ENCODE data around the gene COX6A2. TPM values are rescaled to one million over a fixed set of nuclear protein-coding genes. Genes with fewer than 3 reads are reported as not detected.
"Not testable (repeated sequence)": the region's sequence is repeated elsewhere in the genome, so short reads cannot be mapped to it uniquely, and the experiment has no call there.

Gene COX6A2
- total and polyA plus RNA-seq, 2 experiments from 2014 or later: not detected

- DNase-seq: no peak
- Histone ChIP-seq H3K9me2 (ENCODE audit: insufficient read depth) (no peaks in the 10 kb centered on the region), H3K4me2 (ENCODE audit: unreplicated experiment) (peak overlapping the region; percentile 49), H4K20me1 (ENCODE audit: insufficient read depth) (no peaks in the 10 kb centered on the region), H3K9ac (peak overlapping the region; percentile 33; the same call in 1 of the 2 replicates), H2AFZ (0 out of 2 replicates have a peak overlapping the region, but pooled peaks have one; percentile 3), H3K36me3 (ENCODE audit: low read depth) (no peaks in the 10 kb centered on the region), H3K27ac (no peak overlapping the region), H3K4me3 (no peak overlapping the region), H3K27me3 (replicated peaks; ENCODE audit: insufficient read depth) (no peaks in the 10 kb centered on the region), H3K9me3 (ENCODE audit: low read depth) (no peaks in the 10 kb centered on the region), H3K4me1 (ENCODE audit: insufficient read depth) (peaks cover 40% of the 10 kb centered on the region), H3K79me2 (ENCODE audit: insufficient read depth) (peaks cover 29% of the 10 kb centered on the region), H3F3A (ENCODE audit: insufficient read depth) (peaks cover 33% of the 10 kb centered on the region)
- 77 to 84% methylated on average over 5 of the region's 5 CpGs for WGBS, 2 experiments (ENCODE audit: low coverage in 1 of 2, low lambda C conversion rate in 2 of 2, missing lambda C conversion rate in 2 of 2)
- in situ Hi-C loops (cut with MboI): no loop called here
- no peak for TF ChIP-seq EZH2 (IDR thresholded peaks at IDR 0.05; ENCODE audit: insufficient read depth, poor library complexity, severe bottlenecking)
- no peak for TF ChIP-seq EZH2phosphoT487 (IDR thresholded peaks at IDR 0.05; ENCODE audit: insufficient read depth, low read depth)
Measured at GRCh38 chr16:31451201-31451600, 23.0 kb upstream of the COX6A2 start.

GRCh38 chr16:31445931-31446330 lies 17.8 kb upstream of the COX6A2 start:
- not testable (repeated sequence) for H3K9ac ChIP-seq; H3K9me2 ChIP-seq (ENCODE audit: insufficient read depth)

GRCh38 chr16:31441956-31442355 lies 13.8 kb upstream of the COX6A2 start:
- DNase-seq: peak; percentile 14
- Histone ChIP-seq H3F3A (ENCODE audit: insufficient read depth) (peaks cover 20% of the 10 kb centered on the region), H3K4me1 (ENCODE audit: insufficient read depth) (no peaks in the 10 kb centered on the region), H3K27me3 (replicated peaks; ENCODE audit: insufficient read depth) (no peaks in the 10 kb centered on the region), H3K9me3 (ENCODE audit: low read depth) (no peaks in the 10 kb centered on the region), H3K27ac (no peak overlapping the region), H3K4me2 (ENCODE audit: unreplicated experiment) (peak overlapping the region; percentile 85), H4K20me1 (ENCODE audit: insufficient read depth) (no peaks in the 10 kb centered on the region), H3K36me3 (ENCODE audit: low read depth) (no peaks in the 10 kb centered on the region), H3K9ac (peak overlapping the region; percentile 83), H3K9me2 (ENCODE audit: insufficient read depth) (no peaks in the 10 kb centered on the region), H3K4me3 (peak overlapping the region; percentile 82), H3K79me2 (ENCODE audit: insufficient read depth) (no peaks in the 10 kb centered on the region), H2AFZ (peak overlapping the region; percentile 88; the same call in 1 of the 2 replicates)
- in situ Hi-C loops (cut with MboI): loop anchor here (10.0 to 25.0 kb wide), 2 partner anchors 237 to 455 kb away; partner anchors contain the start of genes HSD3B7 and PYCARD
- TF ChIP-seq EZH2 (IDR thresholded peaks at IDR 0.05; ENCODE audit: insufficient read depth, poor library complexity, severe bottlenecking) (no peak), EZH2phosphoT487 (IDR thresholded peaks at IDR 0.05; ENCODE audit: insufficient read depth, low read depth) (no peak)
- WGBS, 2 experiments (ENCODE audit: low coverage in 1 of 2, low lambda C conversion rate in 2 of 2, missing lambda C conversion rate in 2 of 2): 43 to 55% methylated on average over 27 to 34 of the region's 34 CpGs

More at GRCh38 chr16:31445931-31446330, 17.8 kb upstream of the COX6A2 start:
- in situ Hi-C loops (cut with MboI): loop anchor here (10.0 to 25.0 kb wide), 2 partner anchors 241 to 459 kb away; partner anchors contain the start of genes HSD3B7 and PYCARD
- not testable (repeated sequence) for H3K79me2 ChIP-seq (ENCODE audit: insufficient read depth); H3K4me2 ChIP-seq (ENCODE audit: unreplicated experiment); H2AFZ ChIP-seq; H3K4me1 ChIP-seq (ENCODE audit: insufficient read depth); H3K27ac ChIP-seq; H3K9me3 ChIP-seq (ENCODE audit: low read depth); H3K27me3 ChIP-seq (replicated peaks; ENCODE audit: insufficient read depth); H3F3A ChIP-seq (ENCODE audit: insufficient read depth); DNase-seq; H3K36me3 ChIP-seq (ENCODE audit: low read depth); H4K20me1 ChIP-seq (ENCODE audit: insufficient read depth); H3K4me3 ChIP-seq
- WGBS, 2 experiments (ENCODE audit: low coverage in 1 of 2, low lambda C conversion rate in 2 of 2, missing lambda C conversion rate in 2 of 2): 63 to 65% methylated on average over 6 of the region's 6 CpGs

GRCh38 chr16:31440516-31441184 lies 12.5 kb upstream of the COX6A2 start:
- Histone ChIP-seq H3K4me2 (ENCODE audit: unreplicated experiment) (no peak overlapping the region), H3K9ac (no peak overlapping the region), H3K4me1 (ENCODE audit: insufficient read depth) (no peaks in the 10 kb centered on the region), H4K20me1 (ENCODE audit: insufficient read depth) (no peaks in the 10 kb centered on the region), H3K4me3 (no peak overlapping the region), H3F3A (ENCODE audit: insufficient read depth) (peaks cover 20% of the 10 kb centered on the region), H2AFZ (no peak overlapping the region), H3K9me3 (ENCODE audit: low read depth) (no peaks in the 10 kb centered on the region), H3K27me3 (replicated peaks; ENCODE audit: insufficient read depth) (no peaks in the 10 kb centered on the region), H3K36me3 (ENCODE audit: low read depth) (no peaks in the 10 kb centered on the region), H3K27ac (no peak overlapping the region), H3K79me2 (ENCODE audit: insufficient read depth) (no peaks in the 10 kb centered on the region), H3K9me2 (ENCODE audit: insufficient read depth) (no peaks in the 10 kb centered on the region)
- TF ChIP-seq EZH2phosphoT487 (IDR thresholded peaks at IDR 0.05; ENCODE audit: insufficient read depth, low read depth) (no peak), EZH2 (IDR thresholded peaks at IDR 0.05; ENCODE audit: insufficient read depth, poor library complexity, severe bottlenecking) (no peak)
- in situ Hi-C loops (cut with MboI): loop anchor here (10.0 to 25.0 kb wide), 2 partner anchors 236 to 453 kb away; partner anchors contain the start of genes HSD3B7 and PYCARD
- 42 to 47% methylated on average over 4 of the region's 4 CpGs for WGBS, 2 experiments (ENCODE audit: low coverage in 1 of 2, low lambda C conversion rate in 2 of 2, missing lambda C conversion rate in 2 of 2)
- peak; percentile 22 for DNase-seq

All from GM23248 (cell line).